NCI-H1694 (cell line): ENCODE measurements around the gene MYO1B.
"Not testable (repeated sequence)": the region's sequence is repeated elsewhere in the genome, so short reads cannot be mapped to it uniquely, and the experiment has no call there.

Source experiments
- DNase-seq: peaks from one replicate; lab custom pipeline; 2025; lab: John Stamatoyannopoulos, UW

Gene MYO1B

DNA sequence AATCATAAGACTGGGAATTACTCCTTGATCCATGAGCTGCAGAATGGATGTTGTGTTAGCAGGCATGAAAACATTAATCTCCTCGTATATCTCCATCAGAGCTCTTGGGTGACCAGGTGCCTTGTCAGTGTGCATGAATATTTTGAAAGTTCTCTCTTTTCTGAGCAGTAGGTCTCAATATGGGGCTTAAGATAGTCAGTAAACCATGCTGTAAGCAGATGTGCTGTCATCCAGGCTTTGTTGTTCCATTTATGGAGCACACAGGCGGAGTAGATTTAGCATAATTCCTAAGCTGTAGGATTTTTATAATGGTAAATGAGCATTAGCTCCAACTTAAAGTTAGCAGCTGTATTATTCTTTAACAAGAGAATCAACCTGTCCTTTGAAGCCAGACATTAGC lies 160.3 kb downstream of the MYO1B start:
- no peak for DNase-seq

DNA sequence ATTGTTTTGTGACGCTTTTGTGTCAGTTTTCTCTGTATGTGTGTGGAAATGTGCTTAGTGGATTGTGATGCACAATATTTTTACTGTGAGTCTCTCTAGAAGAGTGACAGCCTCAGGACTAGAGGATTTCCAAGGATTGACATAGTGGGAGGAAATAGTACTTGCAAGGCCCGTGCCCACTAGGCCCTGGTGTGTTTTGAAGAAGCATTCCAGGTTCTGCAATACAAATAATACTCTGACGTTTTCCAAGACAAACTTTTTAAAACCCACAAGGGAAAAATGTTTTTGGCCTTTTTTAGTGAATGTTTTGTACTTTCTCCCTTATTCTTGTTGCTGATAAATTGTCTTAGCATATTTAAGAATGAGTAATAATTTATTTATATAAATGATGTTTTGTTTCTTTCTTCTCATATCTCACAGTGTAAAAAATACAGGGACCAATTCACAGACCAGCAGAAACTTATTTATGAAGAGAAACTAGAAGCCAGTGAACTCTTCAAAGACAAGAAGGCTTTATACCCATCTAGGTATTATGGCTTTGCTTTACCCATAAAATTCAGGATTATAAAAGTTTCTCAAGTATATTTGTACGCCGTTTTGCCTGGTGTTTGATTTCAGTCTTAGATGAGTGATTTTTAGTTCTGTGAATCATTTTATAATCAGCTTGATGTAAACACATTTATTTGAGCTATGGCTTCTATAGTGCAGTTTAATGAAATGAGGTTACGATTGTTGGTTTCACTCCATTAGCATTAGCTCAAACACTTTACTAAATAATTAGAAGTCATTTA lies 165.6 kb downstream of the MYO1B start:
- DNase-seq, result no peak

DNA sequence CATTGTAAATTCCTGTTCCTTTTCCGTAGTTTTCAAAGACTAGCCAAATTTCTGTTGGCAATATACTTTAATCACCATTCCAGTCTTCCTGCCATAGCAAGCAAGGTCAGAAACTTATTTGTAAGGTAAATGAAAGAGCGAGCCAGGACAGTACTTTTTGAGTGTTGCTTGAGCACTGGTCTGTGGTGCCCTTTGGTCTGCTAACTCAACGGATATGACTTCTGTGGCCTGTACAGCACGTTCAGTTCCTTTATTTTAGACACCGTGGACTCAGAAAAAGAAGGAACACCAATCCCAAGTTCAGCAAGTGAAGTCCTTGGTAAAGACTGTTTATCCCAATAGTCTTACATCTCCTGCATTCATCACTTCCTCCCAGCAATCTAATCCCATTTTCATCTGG lies 166.3 kb downstream of the MYO1B start:
- DNase-seq, result no peak

DNA sequence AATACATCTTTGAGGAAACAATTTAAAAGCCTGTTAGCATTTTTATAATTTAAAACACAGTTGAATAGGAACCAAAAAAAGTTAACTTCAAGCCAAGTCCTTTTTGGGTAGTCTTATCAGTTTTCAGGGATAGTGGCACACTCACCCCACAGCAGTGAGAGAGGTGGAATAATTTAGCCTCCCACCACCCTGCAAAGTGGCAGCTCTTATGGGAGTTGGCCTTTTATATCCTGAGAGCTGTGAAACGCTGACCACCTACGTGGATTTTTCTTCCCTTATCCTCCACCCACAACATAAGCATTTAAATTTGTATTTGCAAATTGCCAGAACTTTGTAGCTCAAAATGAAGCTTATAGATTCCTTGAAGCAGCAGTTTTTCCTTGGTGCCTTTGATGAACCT lies 167.1 kb downstream of the MYO1B start:
- DNase-seq, result no peak

DNA sequence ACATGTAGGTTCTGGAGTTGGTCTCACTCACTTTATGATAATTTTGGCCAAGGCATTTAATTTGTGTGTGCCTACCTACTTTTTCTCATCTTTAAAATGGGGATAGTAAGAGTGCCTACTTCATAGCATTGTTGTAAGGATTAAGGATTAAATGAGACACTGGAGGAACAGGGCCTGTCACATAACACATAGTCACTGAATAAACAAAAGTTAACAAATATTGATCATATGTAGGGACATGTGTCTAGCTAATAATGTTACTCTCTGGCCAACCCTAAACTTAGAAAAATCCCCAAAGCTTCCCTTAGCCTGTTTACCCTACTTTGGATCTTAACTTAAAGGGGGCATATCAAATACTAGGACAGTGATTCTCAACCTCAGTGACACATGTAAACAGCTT lies 169.9 kb downstream of the MYO1B start:
- DNase-seq, result no peak

- DNase-seq, result no peak
Measured at GRCh38 chr2:191415858-191416257, 170.7 kb downstream of the MYO1B start.

- no peak for DNase-seq
Measured at GRCh38 chr2:191417746-191418145, 172.5 kb downstream of the MYO1B start.

DNA sequence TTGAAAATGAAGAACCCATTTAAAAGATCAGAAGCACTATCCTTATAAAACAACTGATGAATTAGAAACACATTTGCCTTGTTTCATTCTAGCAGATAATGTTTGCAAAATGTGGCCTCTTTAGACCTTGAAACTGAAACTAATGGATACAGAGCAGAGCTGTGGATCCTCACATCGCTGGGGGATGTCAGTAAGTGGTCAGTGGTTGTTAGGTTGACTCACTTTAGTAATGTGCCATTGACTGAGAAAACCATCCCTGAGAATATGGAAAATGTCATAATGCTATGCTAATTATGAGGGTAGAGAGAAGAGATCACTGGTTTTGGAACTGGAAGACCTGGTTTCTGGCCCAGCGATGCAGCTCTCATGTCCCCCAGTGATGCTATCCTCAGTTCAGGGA lies 176.7 kb downstream of the MYO1B start:
- DNase-seq, result no peak

GRCh38 chr2:191427031-191427430 lies 181.8 kb downstream of the MYO1B start:
- no peak for DNase-seq

GRCh38 chr2:191428141-191428540 lies 182.9 kb downstream of the MYO1B start:
- DNase-seq, result no peak

- DNase-seq, result no peak
Measured at GRCh38 chr2:191430476-191430875, 185.3 kb downstream of the MYO1B start.

DNA sequence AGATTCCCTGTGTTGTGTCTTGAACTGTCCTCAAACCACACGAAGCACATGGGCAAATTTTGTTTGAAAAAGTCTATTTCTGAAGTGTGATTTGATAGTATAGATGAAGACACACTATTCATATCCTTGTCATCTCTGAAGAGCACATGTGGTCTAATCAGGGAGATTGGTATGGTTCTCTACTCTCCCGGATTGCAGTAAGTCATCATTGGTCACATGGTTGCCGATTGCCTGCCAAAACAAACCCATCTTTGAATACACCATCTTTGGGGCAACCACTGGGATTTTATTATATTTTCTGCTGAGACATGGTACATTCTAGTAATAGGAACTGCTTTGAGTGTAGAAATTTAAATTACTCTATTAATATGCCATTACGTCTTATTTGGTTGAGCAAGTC lies 186.9 kb downstream of the MYO1B start:
- no peak for DNase-seq

DNA sequence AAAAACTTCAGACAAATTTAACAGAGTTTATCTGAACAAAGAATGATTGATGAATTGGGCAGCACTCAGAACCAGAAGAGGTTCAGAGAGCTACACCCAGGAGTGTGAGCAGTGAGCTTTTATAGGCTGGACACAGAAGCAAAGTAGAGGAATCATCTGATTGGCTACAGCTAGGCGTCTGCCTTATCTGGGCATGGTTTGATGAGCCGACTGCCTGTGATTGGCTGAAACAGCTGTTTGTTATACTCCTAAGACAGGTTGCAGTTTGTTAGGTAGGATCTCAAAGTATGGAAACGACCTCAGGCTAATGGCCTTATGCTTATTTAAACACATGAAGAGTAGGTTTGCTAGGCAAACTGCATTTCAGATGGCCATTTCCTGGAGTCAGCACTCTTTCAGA lies 188.9 kb downstream of the MYO1B start:
- DNase-seq, result no peak

GRCh38 chr2:191435141-191435540 lies 189.9 kb downstream of the MYO1B start:
- no peak for DNase-seq

GRCh38 chr2:191436368-191437055 lies 191.3 kb downstream of the MYO1B start:
- DNase-seq, result no peak

DNA sequence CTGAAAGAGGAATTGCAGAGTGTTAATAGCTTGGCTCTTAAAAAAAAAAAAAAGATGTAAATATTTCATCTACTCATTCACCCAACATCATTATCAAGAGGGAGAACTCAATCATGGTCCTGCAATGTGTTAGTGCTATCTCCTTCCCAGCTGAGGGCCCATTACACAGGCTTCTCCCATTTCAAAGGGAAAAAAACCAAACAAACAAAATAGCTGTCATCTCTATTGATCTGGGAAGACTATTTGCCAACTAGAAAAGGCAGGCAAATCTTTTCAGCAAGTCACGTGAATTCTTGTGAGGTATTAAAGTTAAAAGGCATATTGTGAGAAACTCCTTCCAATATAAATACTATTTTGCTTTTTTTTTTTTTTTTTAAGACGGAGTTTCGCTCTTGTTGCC lies 194.3 kb downstream of the MYO1B start:
- DNase-seq, result no peak

DNA sequence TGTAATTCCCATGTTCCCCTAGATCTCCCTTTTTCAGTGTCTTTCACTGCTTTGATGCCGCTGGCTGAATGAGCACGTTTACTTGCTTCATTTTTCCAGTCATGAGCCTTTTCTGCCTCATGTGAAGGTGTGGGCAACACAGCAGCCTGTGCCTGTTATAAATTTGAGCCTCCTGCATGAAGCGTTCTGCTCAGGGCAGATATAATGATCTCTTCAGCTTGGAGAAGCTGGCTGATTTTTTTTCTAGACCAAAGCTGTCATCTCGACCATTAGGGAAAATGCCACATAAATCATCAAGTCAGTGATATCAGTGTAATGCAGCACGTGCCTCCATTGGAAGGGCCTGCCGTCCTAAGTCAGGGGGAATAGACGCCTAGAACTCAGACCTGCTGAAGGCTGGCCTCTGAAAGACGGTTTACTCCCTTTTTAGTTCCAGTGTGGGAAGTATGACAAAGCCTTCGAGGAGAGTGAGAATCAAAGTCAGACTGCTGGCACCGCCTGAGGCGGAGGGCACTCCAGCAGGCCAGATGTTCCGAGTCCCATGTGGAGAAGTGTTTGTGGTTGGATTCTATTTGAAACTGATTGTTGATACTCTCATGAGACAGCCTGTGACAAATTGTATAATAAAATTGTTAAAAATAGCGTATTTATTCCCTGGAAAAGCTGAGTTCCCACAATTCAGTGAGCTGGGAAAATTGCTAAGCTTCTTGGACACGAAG lies 196.5 kb downstream of the MYO1B start:
- DNase-seq, result peak; percentile 54

DNA sequence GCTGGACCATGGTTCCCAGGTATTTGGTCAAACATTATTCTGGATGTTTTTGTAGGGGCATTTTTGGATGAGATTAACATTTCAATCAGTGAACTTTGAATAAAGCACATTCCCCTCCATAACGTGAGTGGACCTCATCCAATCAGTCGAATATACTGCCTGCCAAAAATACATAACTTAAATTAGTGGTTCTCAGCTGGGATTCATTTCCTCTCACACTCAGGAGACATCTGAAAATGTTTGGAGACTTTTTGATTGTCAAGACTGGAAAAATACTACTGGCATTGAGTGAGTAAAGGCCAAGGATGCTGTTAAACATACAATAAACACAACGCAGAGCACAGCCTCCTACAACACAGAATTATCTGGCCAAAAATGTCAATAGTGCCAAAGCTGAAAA lies 198.2 kb downstream of the MYO1B start:
- DNase-seq, result no peak

- DNase-seq, result no peak
Measured at GRCh38 chr2:191446910-191447309, 201.7 kb downstream of the MYO1B start.

DNA sequence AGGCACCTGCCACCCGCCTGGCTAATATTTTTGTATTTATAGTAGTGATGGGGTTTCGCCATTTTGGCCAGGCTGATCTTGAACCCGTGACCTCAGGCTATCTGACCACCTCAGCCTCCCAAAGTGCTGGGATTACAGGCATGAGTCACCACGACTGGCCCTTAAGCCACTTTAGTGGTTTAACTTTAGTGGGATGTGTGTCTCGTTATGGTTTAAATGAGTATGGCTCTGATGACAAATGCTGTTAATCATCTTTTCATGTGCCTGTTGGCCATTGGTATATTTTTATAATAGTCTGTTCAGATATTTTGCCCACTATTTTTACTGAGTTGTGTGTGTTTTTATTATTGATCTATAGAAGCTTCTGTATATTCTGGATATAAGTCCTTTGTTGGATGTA lies 205.9 kb downstream of the MYO1B start:
- DNase-seq, result no peak

DNA sequence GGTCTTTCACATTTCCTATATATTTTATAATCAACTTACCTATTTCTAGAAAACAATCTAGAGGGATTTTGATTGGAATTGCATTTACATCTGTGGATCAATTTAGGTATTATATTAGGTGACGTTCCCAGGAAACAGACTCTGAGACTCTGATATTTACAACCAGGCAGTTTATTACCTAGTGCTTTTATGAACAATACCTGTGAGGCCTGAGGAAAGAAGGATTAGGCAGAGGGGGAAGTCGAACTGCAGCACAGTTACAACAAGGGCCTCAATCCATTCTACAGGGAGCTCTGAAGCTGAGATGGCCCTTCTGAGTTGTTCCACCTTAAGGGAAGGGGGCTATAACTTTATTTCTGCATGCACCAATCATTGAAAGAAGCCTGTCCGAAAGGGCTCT lies 206.9 kb downstream of the MYO1B start:
- no peak for DNase-seq

- no peak for DNase-seq
Measured at GRCh38 chr2:191453761-191454160, 208.6 kb downstream of the MYO1B start.

DNA sequence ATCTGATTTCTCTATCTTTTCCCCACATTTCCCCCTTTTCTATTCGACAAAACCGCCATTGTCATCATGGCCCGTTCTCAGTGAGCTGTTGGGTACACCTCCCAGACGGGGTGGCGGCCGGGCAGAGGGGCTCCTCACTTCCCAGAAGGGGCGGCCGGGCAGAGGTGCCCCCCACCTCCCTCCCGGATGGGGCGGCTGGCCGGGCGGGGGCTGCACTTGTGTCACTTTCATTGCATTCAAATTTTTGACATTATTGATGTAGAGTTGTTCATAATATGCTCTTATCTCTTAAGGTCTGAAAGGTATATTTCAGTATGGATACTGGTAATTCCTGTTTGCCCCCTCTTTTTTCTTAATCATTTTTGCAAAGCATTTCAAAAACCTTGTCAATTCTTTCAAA lies 211.3 kb downstream of the MYO1B start:
- DNase-seq, result not testable (repeated sequence)
